HFFc6 (cell line): ENCODE data around the gene POLR3B. TPM values are rescaled to one million over a fixed set of nuclear protein-coding genes. Genes with fewer than 3 reads are reported as not detected.

Source experiments
- DNase-seq: peaks from one replicate; pipeline ENCODE4 v3.0.0-alpha.2; 2018
- H3K27ac Mint-ChIP-seq: 2 replicates; pipeline ENCODE4 v1.8.0; 2020; ENCODE audit warnings: mild to moderate bottlenecking, mixed read lengths
- H3K27me3 Mint-ChIP-seq: 2 replicates; pipeline ENCODE4 v1.8.0; 2021; ENCODE audit warnings: mild to moderate bottlenecking, moderate library complexity, mixed read lengths; ENCODE audit not compliant: insufficient read depth
- H3K36me3 Mint-ChIP-seq: 2 replicates; pipeline ENCODE4 v1.8.0; 2021; ENCODE audit warnings: low read depth, mixed read lengths
- H3K4me1 Mint-ChIP-seq: 2 replicates; pipeline ENCODE4 v1.8.0; 2020; ENCODE audit warnings: low read depth, mixed read lengths
- H3K4me3 Mint-ChIP-seq: 2 replicates; pipeline ENCODE4 v1.8.0; 2020; ENCODE audit warnings: mild to moderate bottlenecking, moderate library complexity, mixed read lengths
- H3K9me3 Mint-ChIP-seq: 2 replicates; pipeline ENCODE4 v1.8.0; 2020; ENCODE audit warnings: mild to moderate bottlenecking, mixed read lengths
- total RNA-seq, 6 experiments: library from RNA; stranded (reverse); fragmentation: NEBNext Ultra II Directional; extraction: Animal tissue kit (Norgen Biotek cat#: 25700); gene quantifications; 2 replicates in 1 of 6; 3 replicates in 5 of 6; pipeline ENCODE4 v1.2.3, GENCODE V29; 2021
- TF ChIP-seq, protein P1 (sequence below): fragments of 200-600 bp; sonication (generic); IDR thresholded peaks from 2 replicates; pipeline ENCODE4 v1.5.0; 2021; ENCODE audit warnings: antibody characterized with exemption, mild to moderate bottlenecking

The POLR3B gene
- total RNA-seq, 6 experiments from 2014 or later = 16.4 to 18.8 (median 17.3) TPM

DNA sequence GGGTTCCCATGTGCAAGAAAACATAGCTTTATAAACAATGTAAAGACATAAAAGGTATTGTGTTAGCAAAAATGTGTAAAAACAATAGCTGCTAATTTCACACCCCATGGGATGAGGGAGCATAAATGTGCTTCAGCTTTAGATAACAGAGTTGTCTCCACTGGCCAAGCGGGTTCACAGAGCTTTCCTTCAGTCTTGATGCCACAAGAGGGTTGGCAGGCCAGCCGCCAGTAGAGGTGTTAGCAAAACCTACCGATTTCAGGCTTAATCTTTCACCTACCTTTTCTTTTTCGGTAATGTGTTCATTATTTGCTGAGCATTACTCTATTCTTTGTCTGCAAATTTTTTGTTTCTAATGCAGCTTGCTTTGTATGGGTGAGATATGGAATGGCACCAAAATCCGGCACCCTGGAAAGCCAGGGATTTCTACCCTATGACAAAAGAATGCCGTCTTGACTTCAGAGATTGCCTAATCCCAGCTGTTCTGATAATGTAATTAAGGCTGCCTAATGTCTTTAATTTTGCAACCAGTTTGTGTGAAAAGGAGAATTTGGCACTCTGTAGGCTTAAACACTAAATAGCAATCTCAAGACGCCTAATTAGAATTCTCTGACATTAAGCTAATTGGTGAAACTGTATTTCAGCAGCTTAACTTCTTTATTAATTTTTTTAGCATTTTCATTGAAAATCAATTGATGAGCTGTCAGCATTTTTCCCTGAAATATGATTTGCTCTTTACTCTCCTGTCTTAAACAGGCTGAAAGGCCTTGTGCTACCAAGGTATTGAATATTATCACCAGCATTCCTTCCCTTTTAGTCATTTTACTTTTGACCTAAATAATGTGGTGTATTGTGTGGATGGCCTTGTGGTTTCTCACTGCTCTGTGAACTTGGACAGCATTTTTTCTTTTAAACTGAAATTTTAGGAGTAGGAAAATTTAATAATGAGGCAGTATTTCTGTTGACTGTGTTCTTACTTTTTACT, 60.7 kb downstream of the POLR3B start:
- Mint-ChIP-seq H3K27ac (peak overlapping the region; percentile 63), H3K36me3 (peaks cover 41% of the 10 kb centered on the region), H3K27me3 (no peaks in the 10 kb centered on the region), H3K4me3 (peak overlapping the region; percentile 68), H3K9me3 (no peaks in the 10 kb centered on the region), H3K4me1 (peaks cover 48% of the 10 kb centered on the region)
- peak; percentile 62 for DNase-seq
- TF ChIP-seq, protein P1, sequence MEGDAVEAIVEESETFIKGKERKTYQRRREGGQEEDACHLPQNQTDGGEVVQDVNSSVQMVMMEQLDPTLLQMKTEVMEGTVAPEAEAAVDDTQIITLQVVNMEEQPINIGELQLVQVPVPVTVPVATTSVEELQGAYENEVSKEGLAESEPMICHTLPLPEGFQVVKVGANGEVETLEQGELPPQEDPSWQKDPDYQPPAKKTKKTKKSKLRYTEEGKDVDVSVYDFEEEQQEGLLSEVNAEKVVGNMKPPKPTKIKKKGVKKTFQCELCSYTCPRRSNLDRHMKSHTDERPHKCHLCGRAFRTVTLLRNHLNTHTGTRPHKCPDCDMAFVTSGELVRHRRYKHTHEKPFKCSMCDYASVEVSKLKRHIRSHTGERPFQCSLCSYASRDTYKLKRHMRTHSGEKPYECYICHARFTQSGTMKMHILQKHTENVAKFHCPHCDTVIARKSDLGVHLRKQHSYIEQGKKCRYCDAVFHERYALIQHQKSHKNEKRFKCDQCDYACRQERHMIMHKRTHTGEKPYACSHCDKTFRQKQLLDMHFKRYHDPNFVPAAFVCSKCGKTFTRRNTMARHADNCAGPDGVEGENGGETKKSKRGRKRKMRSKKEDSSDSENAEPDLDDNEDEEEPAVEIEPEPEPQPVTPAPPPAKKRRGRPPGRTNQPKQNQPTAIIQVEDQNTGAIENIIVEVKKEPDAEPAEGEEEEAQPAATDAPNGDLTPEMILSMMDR = no peak

DNA sequence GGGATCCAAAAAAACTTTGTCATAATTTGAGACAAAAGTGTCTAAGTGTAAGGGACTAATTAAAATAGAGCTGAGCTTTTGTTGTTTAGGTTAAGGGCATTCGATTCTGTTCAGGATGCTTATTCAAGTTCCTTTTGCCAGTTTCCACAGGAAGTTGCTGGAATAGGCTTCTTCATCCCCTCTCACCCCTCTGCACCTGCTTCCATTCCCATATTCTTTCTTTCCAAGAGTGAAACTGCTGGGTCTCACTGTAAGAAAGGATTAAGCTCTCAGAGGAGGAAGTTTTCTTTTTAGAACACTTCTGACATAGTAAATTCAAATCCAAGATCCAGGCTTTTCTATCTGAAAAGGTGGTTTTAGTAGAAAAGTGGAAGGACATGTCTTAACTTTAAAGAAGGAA, 61.4 kb downstream of the POLR3B start:
- TF ChIP-seq, protein P1 = no peak
- peak overlapping the region; percentile 68 for H3K4me3 Mint-ChIP-seq
- no peaks in the 10 kb centered on the region for H3K9me3 Mint-ChIP-seq
- H3K27me3 Mint-ChIP-seq = no peaks in the 10 kb centered on the region
- peaks cover 48% of the 10 kb centered on the region for H3K4me1 Mint-ChIP-seq
- peaks cover 43% of the 10 kb centered on the region for H3K36me3 Mint-ChIP-seq
- peak overlapping the region; percentile 63 for H3K27ac Mint-ChIP-seq
- no peak for DNase-seq

DNA sequence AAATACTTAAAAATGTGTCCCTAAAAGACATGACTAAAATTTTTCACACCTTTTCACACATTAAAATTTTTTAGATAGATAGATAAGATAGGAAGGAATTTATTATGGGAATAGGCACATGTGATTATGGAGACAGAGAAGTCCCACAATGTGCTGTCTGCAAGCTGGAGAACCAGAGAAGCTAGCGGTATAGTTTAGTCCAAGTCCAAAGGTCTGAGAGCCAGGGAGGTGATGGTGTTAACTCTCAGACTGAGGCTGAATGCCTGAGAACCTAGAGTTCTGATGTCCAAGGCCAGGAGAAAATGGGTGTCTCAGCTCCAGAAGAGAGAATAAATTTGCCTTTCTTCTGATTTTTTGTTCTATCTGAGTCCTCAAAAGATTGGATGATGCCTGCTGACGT, 65.7 kb downstream of the POLR3B start:
- H3K4me3 Mint-ChIP-seq = no peak overlapping the region
- H3K27me3 Mint-ChIP-seq = no peaks in the 10 kb centered on the region
- no peaks in the 10 kb centered on the region for H3K9me3 Mint-ChIP-seq
- no peak overlapping the region for H3K27ac Mint-ChIP-seq
- DNase-seq = no peak
- peaks cover 19% of the 10 kb centered on the region for H3K4me1 Mint-ChIP-seq
- H3K36me3 Mint-ChIP-seq = peaks cover 18% of the 10 kb centered on the region; the same call in 1 of the 2 replicates
- TF ChIP-seq, protein P1 = no peak

DNA sequence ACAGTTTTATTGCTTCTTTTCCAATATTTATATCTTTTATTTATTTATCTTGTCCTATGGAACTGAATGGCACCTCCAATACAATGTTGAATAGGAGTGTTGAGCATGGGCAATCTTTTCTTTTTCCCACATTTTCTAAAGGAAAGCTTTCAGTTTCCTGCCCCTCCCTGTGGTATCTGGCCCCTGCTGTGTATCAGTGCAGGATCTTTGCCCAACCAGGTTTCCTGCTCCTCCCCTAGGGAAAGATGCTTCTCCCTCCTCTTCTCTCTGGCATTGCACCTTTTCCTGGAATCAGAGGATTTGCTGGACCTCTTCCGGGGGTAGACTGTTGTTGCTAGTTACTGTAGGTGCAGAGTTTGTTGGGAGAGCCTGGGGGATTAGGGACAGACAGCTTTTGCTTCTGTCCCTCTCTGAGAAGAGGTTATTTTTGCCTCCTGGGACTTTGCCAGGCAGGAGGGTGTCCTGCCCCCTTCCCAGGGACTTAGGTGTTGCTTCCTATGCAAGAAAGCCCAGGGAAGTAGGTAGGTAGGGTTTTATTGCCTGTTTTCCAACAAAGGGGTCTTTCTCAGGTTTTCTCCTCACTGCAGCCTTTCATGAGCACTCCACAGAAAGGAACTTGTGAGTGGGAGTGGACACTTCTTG, 67.6 kb downstream of the POLR3B start:
- H3K4me1 Mint-ChIP-seq = no peaks in the 10 kb centered on the region
- no peak for DNase-seq
- H3K4me3 Mint-ChIP-seq = no peak overlapping the region
- no peak overlapping the region for H3K27ac Mint-ChIP-seq
- TF ChIP-seq, protein P1 = no peak
- H3K9me3 Mint-ChIP-seq = no peaks in the 10 kb centered on the region
- H3K36me3 Mint-ChIP-seq = peaks cover 17% of the 10 kb centered on the region
- no peaks in the 10 kb centered on the region for H3K27me3 Mint-ChIP-seq

DNA sequence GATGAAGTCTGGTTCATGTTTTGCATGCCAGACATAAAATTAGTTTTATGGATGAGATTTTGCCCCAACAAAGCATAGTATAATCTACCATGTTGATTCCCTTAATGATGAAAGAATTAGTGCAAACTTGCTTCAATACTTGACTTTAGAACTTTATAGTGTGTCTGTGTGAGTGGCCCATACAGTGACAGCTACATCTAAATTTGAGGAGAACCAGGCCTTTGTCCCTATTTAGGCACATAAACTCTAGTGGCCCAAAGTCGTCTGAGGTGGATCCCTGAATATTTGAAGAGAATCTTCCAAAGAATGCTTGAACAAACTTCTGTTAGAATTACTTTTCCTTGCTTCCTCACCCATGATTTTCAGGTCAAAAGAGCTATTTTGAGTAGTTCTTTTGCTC, 70.4 kb downstream of the POLR3B start:
- H3K4me1 Mint-ChIP-seq = no peaks in the 10 kb centered on the region
- H3K4me3 Mint-ChIP-seq = no peak overlapping the region
- peaks cover 13% of the 10 kb centered on the region for H3K36me3 Mint-ChIP-seq
- H3K9me3 Mint-ChIP-seq = no peaks in the 10 kb centered on the region
- no peak for DNase-seq
- TF ChIP-seq, protein P1 = no peak
- H3K27ac Mint-ChIP-seq = no peak overlapping the region
- H3K27me3 Mint-ChIP-seq = no peaks in the 10 kb centered on the region
